HCT116 (cell line): ENCODE results near the gene NKX6-1. TPM values are rescaled to one million over a fixed set of nuclear protein-coding genes. Genes with fewer than 3 reads are reported as not detected.

Experiments
- ATAC-seq: fragments of 200-7000 bp; cut with Tn5 transposase; 2 replicates; pipeline ENCODE4 v1.9.1; 2020; ENCODE audit warnings: mild to moderate bottlenecking, moderate library complexity
- BruUV-seq: library from RNA; stranded (reverse); fragments of 400-500 nt; replicated peaks from 2 replicates; lab custom pipeline; 2021; lab: Mats Ljungman, UMichigan
- CTCF ChIA-PET: fragments of 300-600 bp; sonication (Branson Sonifier 250); formaldehyde crosslinking; loops from one replicate; lab custom pipeline; 2021; ENCODE audit warnings: antibody characterized with exemption; lab: Charles Lee
- POLR2A ChIA-PET: fragments of 300-600, 350-600 bp; sonication (Branson Sonifier 250); formaldehyde crosslinking; loops from one replicate; lab custom pipeline; 2021; ENCODE audit warnings: antibody characterized with exemption; lab: Charles Lee
- RAD21 ChIA-PET, 2 experiments: fragments of 300-600 bp; sonication (Branson Sonifier 250); formaldehyde crosslinking; loops; one replicate each; lab custom pipeline; 2023; ENCODE audit warnings: low total read pairs in 2 of 2; ENCODE audit not compliant: uncharacterized antibody in 2 of 2, unreplicated experiment in 2 of 2, low non-redundant PET in 1 of 2; lab: Charles Lee
- DNase-seq: peaks from one replicate; pipeline ENCODE4 v3.0.0-alpha.2; 2010; ENCODE audit warnings: low read depth, low spot score
- H2AFZ ChIP-seq: fragments of 200-600 bp; shearing (Covaris generic), sonication (generic); 2 replicates; pipeline ENCODE4 v1.6.1; 2017; ENCODE audit warnings: low read depth, mixed run types, mixed read lengths, antibody characterized with exemption, low read length; ENCODE audit not compliant: poor library complexity, severe bottlenecking
- H3K27ac ChIP-seq: 2 replicates; pipeline ENCODE4 v1.5.1; 2012; ENCODE audit warnings: low read depth, low read length
- H3K27me3 ChIP-seq: fragments of 200-600 bp; sonication (generic); 2 replicates; pipeline ENCODE4 v1.6.1; 2016; ENCODE audit warnings: mixed run types, low read length, mixed read lengths; ENCODE audit not compliant: insufficient read depth
- H3K36me3 ChIP-seq, 2 experiments: fragments of 200-500 bp in 1 of 2; fragments of 200-600 bp in 1 of 2; sonication (Bioruptor generic) in 1 of 2; sonication (generic) in 1 of 2; 2 replicates each; pipeline versions ENCODE4 v1.5.1 to v1.6.1; 2014 to 2016; ENCODE audit warnings: low read length in 2 of 2, inconsistent platforms in 1 of 2, mixed read lengths in 1 of 2, mixed run types in 1 of 2; ENCODE audit not compliant: insufficient read depth in 2 of 2, control insufficient read depth in 1 of 2
- H3K4me1 ChIP-seq, 2 experiments: fragments of 200-600 bp in 1 of 2; sonication (generic) in 1 of 2; 2 replicates each; pipeline versions ENCODE4 v1.5.1 to v1.6.1; 2012 to 2017; ENCODE audit warnings: low read length in 2 of 2, inconsistent platforms in 1 of 2, mild to moderate bottlenecking in 1 of 2, mixed read lengths in 1 of 2, mixed run types in 1 of 2, moderate library complexity in 1 of 2; ENCODE audit not compliant: insufficient read depth in 2 of 2, control insufficient read depth in 1 of 2
- H3K4me2 ChIP-seq: fragments of 200-600 bp; sonication (generic); 2 replicates; pipeline ENCODE4 v1.6.1; 2017; ENCODE audit warnings: mixed run types, low read length, mixed read lengths
- H3K4me3 ChIP-seq, 2 experiments: fragments of 200-600 bp in 1 of 2; sonication (generic) in 1 of 2; replicated peaks in 1 of 2; 2 replicates each; pipeline ENCODE4 v1.5.1; 2011 to 2016; ENCODE audit warnings: low read length in 2 of 2, control low read depth in 1 of 2, low read depth in 1 of 2, mild to moderate bottlenecking in 1 of 2, mixed read lengths in 1 of 2, mixed run types in 1 of 2
- H3K79me2 ChIP-seq: fragments of 200-600 bp; sonication (generic); 2 replicates; pipeline ENCODE4 v1.6.1; 2017; ENCODE audit warnings: mild to moderate bottlenecking, mixed run types, low read length, moderate library complexity, mixed read lengths; ENCODE audit not compliant: insufficient read depth
- H3K9ac ChIP-seq: fragments of 200-600 bp; sonication (generic); 2 replicates; pipeline ENCODE4 v1.6.1; 2016; ENCODE audit warnings: low read length, mixed read lengths
- H3K9me2 ChIP-seq: fragments of 200-600 bp; sonication (generic), shearing (Covaris generic); 2 replicates; pipeline ENCODE4 v1.6.1; 2017; ENCODE audit warnings: mixed run types, mild to moderate bottlenecking, moderate library complexity; ENCODE audit not compliant: insufficient read depth
- H3K9me3 ChIP-seq, 2 experiments: fragments of 200-500 bp in 1 of 2; fragments of 200-600 bp in 1 of 2; sonication (Bioruptor generic) in 1 of 2; sonication (generic) in 1 of 2; 2 replicates each; pipeline ENCODE4 v1.6.1; 2014 to 2017; ENCODE audit warnings: low read length in 2 of 2, mixed read lengths in 2 of 2, inconsistent platforms in 1 of 2, low read depth in 1 of 2, mild to moderate bottlenecking in 1 of 2, mixed run types in 1 of 2, moderate library complexity in 1 of 2; ENCODE audit not compliant: control insufficient read depth in 1 of 2, insufficient read depth in 1 of 2
- H4K20me1 ChIP-seq: fragments of 200-600 bp; sonication (generic), shearing (Covaris generic); 2 replicates; pipeline ENCODE4 v1.6.1; 2017; ENCODE audit warnings: mixed run types, mild to moderate bottlenecking, moderate library complexity; ENCODE audit not compliant: insufficient read depth
- CEBPB ChIP-seq: IDR thresholded peaks from 2 replicates; pipeline ENCODE4 v1.6.1; 2012; ENCODE audit warnings: low read depth
- EGR1 ChIP-seq: IDR thresholded peaks from 2 replicates; pipeline ENCODE4 v1.6.1; 2012; ENCODE audit warnings: low read depth
- ELF1 ChIP-seq: IDR thresholded peaks from 2 replicates; pipeline ENCODE4 v1.6.1; 2012; ENCODE audit warnings: low read depth, borderline replicate concordance
- EZH2 ChIP-seq: fragments of 200-600 bp; sonication (generic); IDR thresholded peaks from 2 replicates; pipeline ENCODE4 v1.6.1; 2017; ENCODE audit warnings: antibody characterized with exemption, mixed run types
- EZH2phosphoT487 ChIP-seq: fragments of 200-600 bp; IDR thresholded peaks from 2 replicates; pipeline ENCODE4 v1.6.1; 2018; ENCODE audit warnings: antibody characterized with exemption, borderline replicate concordance
- JUND ChIP-seq: IDR thresholded peaks from 2 replicates; pipeline ENCODE4 v1.6.1; 2012
- RAD21 ChIP-seq: IDR thresholded peaks from 2 replicates; pipeline ENCODE4 v1.6.1; 2012; ENCODE audit warnings: low read depth, mild to moderate bottlenecking
- SIN3A ChIP-seq: IDR thresholded peaks from 2 replicates; pipeline ENCODE4 v1.6.1; 2012; ENCODE audit warnings: low read depth
- SP1 ChIP-seq: IDR thresholded peaks from 2 replicates; pipeline ENCODE4 v1.6.1; 2012; ENCODE audit warnings: low read depth
- SRF ChIP-seq: IDR thresholded peaks from 2 replicates; pipeline ENCODE4 v1.6.1; 2012; ENCODE audit warnings: low read depth
- YY1 ChIP-seq: IDR thresholded peaks from 2 replicates; pipeline ENCODE4 v1.6.1; 2011; ENCODE audit warnings: low read length, low read depth, moderate library complexity, mild to moderate bottlenecking; ENCODE audit not compliant: insufficient replicate concordance; ENCODE audit errors: extremely low read depth
- ZFX ChIP-seq: fragments of 450-650 bp; IDR thresholded peaks from 2 replicates; pipeline ENCODE4 v1.6.1; 2017
- ZNF274 ChIP-seq: fragments of 200-500 bp; sonication (Bioruptor generic); IDR thresholded peaks from 2 replicates; pipeline ENCODE4 v1.6.1; 2014; ENCODE audit warnings: mild to moderate bottlenecking, low read depth, low read length, inconsistent platforms
- intact Hi-C: fragments of 100-400 bp; cut with micrococcal nuclease; formaldehyde crosslinking; loops from 2 replicates; pipeline ENCODE4 v1.10.0; 2022
- total RNA-seq: library from RNA; stranded (reverse); gene quantifications from one replicate; pipeline ENCODE4 v1.2.1, GENCODE V29; 2021; ENCODE audit not compliant: unreplicated experiment
- TF ChIP-seq, protein P1 (sequence below): IDR thresholded peaks from 2 replicates; pipeline ENCODE4 v1.6.1; 2012; ENCODE audit warnings: low read depth

The NKX6-1 gene
- total RNA-seq, 1 experiment from 2014 or later = 4.2 TPM

- no peak overlapping the region for H3K4me2 ChIP-seq
- H3K79me2 ChIP-seq = no peaks in the 10 kb centered on the region
- no peaks in the 10 kb centered on the region for H4K20me1 ChIP-seq
- CTCF ChIA-PET = interaction anchor here (1.3 kb wide), 1 partner anchor 22 kb away, joined by 4 read pairs; no protein-coding TSS in a partner anchor
- no peaks in the 10 kb centered on the region for H3K36me3 ChIP-seq
- H2AFZ ChIP-seq = no peak overlapping the region
- BruUV-seq = no TSS peak
- POLR2A ChIA-PET = no interaction called here
- ATAC-seq (no peak), DNase-seq (no peak)
- H3K9me3 ChIP-seq = no peaks in the 10 kb centered on the region
- RAD21 ChIA-PET = no interaction called here
- H3K27ac ChIP-seq = no peak overlapping the region
- no peak overlapping the region for H3K9ac ChIP-seq
- no peaks in the 10 kb centered on the region for H3K4me1 ChIP-seq
- no peak for TF ChIP-seq EZH2phosphoT487
- no peak for TF ChIP-seq ZFX
- TF ChIP-seq CEBPB = no peak
- TF ChIP-seq YY1 = no peak
- TF ChIP-seq EGR1 = no peak
- no peak for TF ChIP-seq SP1
- TF ChIP-seq JUND = no peak
- TF ChIP-seq RAD21 = no peak
- TF ChIP-seq SIN3A = no peak
- TF ChIP-seq SRF = no peak
- TF ChIP-seq, protein P1, sequence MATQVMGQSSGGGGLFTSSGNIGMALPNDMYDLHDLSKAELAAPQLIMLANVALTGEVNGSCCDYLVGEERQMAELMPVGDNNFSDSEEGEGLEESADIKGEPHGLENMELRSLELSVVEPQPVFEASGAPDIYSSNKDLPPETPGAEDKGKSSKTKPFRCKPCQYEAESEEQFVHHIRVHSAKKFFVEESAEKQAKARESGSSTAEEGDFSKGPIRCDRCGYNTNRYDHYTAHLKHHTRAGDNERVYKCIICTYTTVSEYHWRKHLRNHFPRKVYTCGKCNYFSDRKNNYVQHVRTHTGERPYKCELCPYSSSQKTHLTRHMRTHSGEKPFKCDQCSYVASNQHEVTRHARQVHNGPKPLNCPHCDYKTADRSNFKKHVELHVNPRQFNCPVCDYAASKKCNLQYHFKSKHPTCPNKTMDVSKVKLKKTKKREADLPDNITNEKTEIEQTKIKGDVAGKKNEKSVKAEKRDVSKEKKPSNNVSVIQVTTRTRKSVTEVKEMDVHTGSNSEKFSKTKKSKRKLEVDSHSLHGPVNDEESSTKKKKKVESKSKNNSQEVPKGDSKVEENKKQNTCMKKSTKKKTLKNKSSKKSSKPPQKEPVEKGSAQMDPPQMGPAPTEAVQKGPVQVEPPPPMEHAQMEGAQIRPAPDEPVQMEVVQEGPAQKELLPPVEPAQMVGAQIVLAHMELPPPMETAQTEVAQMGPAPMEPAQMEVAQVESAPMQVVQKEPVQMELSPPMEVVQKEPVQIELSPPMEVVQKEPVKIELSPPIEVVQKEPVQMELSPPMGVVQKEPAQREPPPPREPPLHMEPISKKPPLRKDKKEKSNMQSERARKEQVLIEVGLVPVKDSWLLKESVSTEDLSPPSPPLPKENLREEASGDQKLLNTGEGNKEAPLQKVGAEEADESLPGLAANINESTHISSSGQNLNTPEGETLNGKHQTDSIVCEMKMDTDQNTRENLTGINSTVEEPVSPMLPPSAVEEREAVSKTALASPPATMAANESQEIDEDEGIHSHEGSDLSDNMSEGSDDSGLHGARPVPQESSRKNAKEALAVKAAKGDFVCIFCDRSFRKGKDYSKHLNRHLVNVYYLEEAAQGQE = no peak
- no peak for TF ChIP-seq EZH2
- no peak for TF ChIP-seq ZNF274
- no peak for TF ChIP-seq ELF1
- intact Hi-C loops = no loop called here
- H3K4me3 ChIP-seq = no peak overlapping the region
- H3K27me3 ChIP-seq = no peaks in the 10 kb centered on the region
- no peaks in the 10 kb centered on the region for H3K9me2 ChIP-seq
These were observed 25.0 kb downstream of the NKX6-1 start for GRCh38 chr4:84474107-84474506.
